Upper lobe of left lung (tissue), 6 donors: Measurements from ENCODE around the gene ATP6V0A1. TPM values are rescaled to one million over a fixed set of nuclear protein-coding genes. Genes with fewer than 3 reads are reported as not detected.
A peak's percentile ranks its signal among the peaks of the same experiment; 100 is the strongest.

Experiments used
- ATAC-seq, 2 donors: fragments of 200-7000 bp; cut with Tn5 transposase; one replicate each; pipeline ENCODE4 v1.9.1; 2022; ENCODE audit warnings: mild to moderate bottlenecking in 2 of 2, moderate library complexity in 2 of 2; ENCODE audit not compliant: low FRiP score in 2 of 2
- DNase-seq, 2 donors: peaks; one replicate each; pipeline ENCODE4 v3.0.0-alpha.2; 2019 to 2020
- H3K27ac ChIP-seq, 4 donors: fragments of 200-600 bp; sonication (generic); one replicate each; pipeline ENCODE4 v1.5.1; 2016 to 2019
- H3K27me3 ChIP-seq, 4 donors: fragments of 200-600 bp; sonication (generic); one replicate each; pipeline ENCODE4 v1.5.1; 2017 to 2019
- H3K36me3 ChIP-seq, 4 donors: fragments of 200-600 bp; sonication (generic); one replicate each; pipeline ENCODE4 v1.5.1; 2016 to 2019
- H3K4me1 ChIP-seq, 4 donors: fragments of 200-600 bp; sonication (generic); one replicate each; pipeline ENCODE4 v1.5.1; 2018 to 2019
- H3K4me3 ChIP-seq, 4 donors: fragments of 200-600 bp; sonication (generic); one replicate each; pipeline ENCODE4 v1.5.1; 2017 to 2019; ENCODE audit warnings: mild to moderate bottlenecking in 2 of 4, moderate library complexity in 1 of 4
- H3K9me3 ChIP-seq, 4 donors: fragments of 200-600 bp; sonication (generic); one replicate each; pipeline ENCODE4 v1.5.1; 2018 to 2019
- CTCF ChIP-seq, 6 experiments: fragments of 450-650 bp in 4 of 6; fragments of 200-600 bp in 2 of 6; sonication (generic) in 2 of 6; IDR thresholded peaks; one replicate each; pipeline ENCODE4 v1.5.1; 2016 to 2019; ENCODE audit warnings: antibody characterized with exemption in 6 of 6
- EP300 ChIP-seq, 4 donors: sonication (generic); formaldehyde crosslinking; IDR thresholded peaks; one replicate each; pipeline ENCODE4 v1.5.1; 2017; ENCODE audit warnings: antibody characterized with exemption in 4 of 4, control low read depth in 2 of 4
- POLR2A ChIP-seq, 4 donors: fragments of 450-650 bp; IDR thresholded peaks; one replicate each; pipeline ENCODE4 v1.5.1; 2016 to 2017; ENCODE audit warnings: antibody characterized with exemption in 4 of 4, mild to moderate bottlenecking in 2 of 4
- POLR2AphosphoS5 ChIP-seq, 2 donors: sonication (generic); formaldehyde crosslinking; IDR thresholded peaks; one replicate each; pipeline ENCODE4 v1.5.1; 2017; ENCODE audit warnings: antibody characterized with exemption in 2 of 2
- whole genome bisulfite sequencing, 2 donors: methylation state at CpG; one replicate each; pipeline ENCODE4 v1.1.5; 2017 to 2018; 5-methylcytosine and 5-hydroxymethylcytosine counted together
- total RNA-seq, 6 donors: library from RNA; depleted of rRNA in 4 of 6; stranded (reverse); fragments of >200 nt in 4 of 6; gene quantifications; one replicate each; pipeline versions ENCODE4 v1.1.0 to v1.2.1, GENCODE V29; 2016 to 2021
- donor health status: DM: no; HTN: no; CAD: no; lungs with moderate emphysema.
- donor health status: DM: no; HTN: yes; CAD: no; lungs with severe emphysema.

ATP6V0A1 gene
- total RNA-seq, 6 donors from 2014 or later: 68.3 to 212 (median 118) TPM

GRCh38 chr17:42472709-42473521, 14.2 kb downstream of the ATP6V0A1 start:
- H3K4me3 ChIP-seq: no peak overlapping the region
- ATAC-seq: peak; percentile 75 to 81
- peaks cover 14 to 87% (median 41%) of the 10 kb centered on the region in 4 donors for H3K36me3 ChIP-seq
- H3K27ac ChIP-seq: peak overlapping the region; percentile 51 to 73 (median 63)
- peak in 1 of 4 donors; percentile 89 for TF ChIP-seq EP300 (IDR thresholded peaks at IDR 0.05)
- no peak for TF ChIP-seq POLR2A (IDR thresholded peaks at IDR 0.05)
- peak in 1 of 2 donors; percentile 28 for TF ChIP-seq POLR2AphosphoS5 (IDR thresholded peaks at IDR 0.05)
- no peak for TF ChIP-seq CTCF (IDR thresholded peaks at IDR 0.05)
- DNase-seq: peak in 1 of 2 donors; percentile 38
- no peaks in the 10 kb centered on the region for H3K27me3 ChIP-seq
- 64 to 76% methylated on average over 8 of the region's 8 CpGs for WGBS, 2 donors
- H3K9me3 ChIP-seq: no peaks in the 10 kb centered on the region
- peaks cover 0 to 45% (median 24%) of the 10 kb centered on the region in 4 donors for H3K4me1 ChIP-seq

GRCh38 chr17:42474276-42474675, 15.6 kb downstream of the ATP6V0A1 start:
- no peaks in the 10 kb centered on the region for H3K27me3 ChIP-seq
- ATAC-seq (no peak), DNase-seq (peak in 1 of 2 donors; percentile 67)
- 85 to 87% methylated on average over 6 of the region's 6 CpGs for WGBS, 2 donors
- peaks cover 0 to 36% (median 20%) of the 10 kb centered on the region in 4 donors for H3K4me1 ChIP-seq
- H3K27ac ChIP-seq: peak overlapping the region in 2 of 4 donors; percentile 69 to 72
- H3K36me3 ChIP-seq: peaks cover 17 to 84% (median 46%) of the 10 kb centered on the region in 4 donors
- no peaks in the 10 kb centered on the region for H3K9me3 ChIP-seq
- H3K4me3 ChIP-seq: no peak overlapping the region
- TF ChIP-seq EP300 (IDR thresholded peaks at IDR 0.05) (peak in 1 of 4 donors; percentile 73), POLR2A (IDR thresholded peaks at IDR 0.05) (no peak)

- no peak for ATAC-seq
- Histone ChIP-seq H3K27me3 (no peaks in the 10 kb centered on the region), H3K4me1 (peaks cover 0 to 30% (median 19%) of the 10 kb centered on the region in 4 donors), H3K27ac (peak overlapping the region in 2 of 4 donors; percentile 69 to 72), H3K4me3 (no peak overlapping the region), H3K36me3 (peaks cover 26 to 84% (median 48%) of the 10 kb centered on the region in 4 donors), H3K9me3 (no peaks in the 10 kb centered on the region)
- no peak for DNase-seq
- TF ChIP-seq CTCF (IDR thresholded peaks at IDR 0.05) (no peak), POLR2AphosphoS5 (IDR thresholded peaks at IDR 0.05) (no peak), EP300 (IDR thresholded peaks at IDR 0.05) (no peak), POLR2A (IDR thresholded peaks at IDR 0.05) (no peak)
- WGBS, 2 donors: 55 to 58% methylated on average over 3 of the region's 3 CpGs
These were observed 16.4 kb downstream of the ATP6V0A1 start for GRCh38 chr17:42475121-42475520.

- 59 to 64% methylated on average over 4 of the region's 4 CpGs for WGBS, 2 donors
- H3K4me1 ChIP-seq: peaks cover 0 to 30% (median 19%) of the 10 kb centered on the region in 4 donors
- peak in 1 of 2 donors; percentile 69 for ATAC-seq
- no peak overlapping the region for H3K4me3 ChIP-seq
- peaks cover 24 to 84% (median 48%) of the 10 kb centered on the region in 4 donors for H3K36me3 ChIP-seq
- peak in 1 of 2 donors; percentile 37 for DNase-seq
- H3K27ac ChIP-seq: peak overlapping the region in 3 of 4 donors; percentile 27 to 72 (median 54)
- no peak for TF ChIP-seq CTCF (IDR thresholded peaks at IDR 0.05)
- TF ChIP-seq EP300 (IDR thresholded peaks at IDR 0.05): peak in 1 of 4 donors; percentile 85
- peak in 1 of 4 donors; percentile 26 for TF ChIP-seq POLR2A (IDR thresholded peaks at IDR 0.05)
- no peak for TF ChIP-seq POLR2AphosphoS5 (IDR thresholded peaks at IDR 0.05)
- no peaks in the 10 kb centered on the region for H3K27me3 ChIP-seq
- H3K9me3 ChIP-seq: no peaks in the 10 kb centered on the region
These were observed 17.2 kb downstream of the ATP6V0A1 start for GRCh38 chr17:42475835-42476234.

GRCh38 chr17:42476411-42476810, 17.7 kb downstream of the ATP6V0A1 start:
- no peak for ATAC-seq
- H3K4me1 ChIP-seq: peaks cover 0 to 30% (median 19%) of the 10 kb centered on the region in 4 donors
- no peak overlapping the region for H3K4me3 ChIP-seq
- H3K36me3 ChIP-seq: peaks cover 25 to 84% (median 50%) of the 10 kb centered on the region in 4 donors
- DNase-seq: no peak
- TF ChIP-seq POLR2AphosphoS5 (IDR thresholded peaks at IDR 0.05) (no peak), POLR2A (IDR thresholded peaks at IDR 0.05) (no peak)
- WGBS, 2 donors: 87 to 92% methylated on average over 2 of the region's 2 CpGs
- no peaks in the 10 kb centered on the region for H3K27me3 ChIP-seq
- H3K9me3 ChIP-seq: no peaks in the 10 kb centered on the region
- peak overlapping the region in 3 of 4 donors; percentile 27 to 72 (median 54) for H3K27ac ChIP-seq
